ENCODE results near the gene HPGD. TPM values are rescaled to one million over a fixed set of nuclear protein-coding genes. Genes with fewer than 3 reads are reported as not detected.

Gene HPGD
- total and polyA plus RNA-seq, 2 of the 4 experiments (the other 2 are of a cell fraction): not detected

DNA sequence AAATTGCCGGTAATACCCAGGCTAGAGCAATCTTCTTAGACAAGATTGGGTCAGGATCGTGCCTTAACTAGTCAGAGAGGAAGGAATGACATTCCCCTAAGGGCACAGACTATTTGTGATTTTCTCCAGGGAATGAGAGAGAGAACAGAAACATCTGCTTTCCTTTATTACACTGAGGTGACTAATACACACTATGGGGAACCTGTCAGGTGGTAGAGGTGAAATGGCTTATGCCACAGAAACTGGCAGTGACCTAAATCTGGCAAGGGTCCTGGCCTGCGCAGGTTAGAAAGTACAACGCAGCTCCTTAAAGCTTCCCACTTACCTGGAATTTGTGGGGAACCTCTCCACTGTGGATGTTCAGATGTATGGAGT, 16.6 kb upstream of the HPGD start:
- H3K23ac ChIP-seq (ENCODE audit: low read depth, low read length): no peak overlapping the region

More for the DNA sequence above, 16.6 kb upstream of the HPGD start:
- intact Hi-C loops (cut with micrococcal nuclease): no loop called here
- no peak overlapping the region for H3K14ac ChIP-seq (replicated peaks; ENCODE audit: low read depth, low read length)
- H4K91ac ChIP-seq (ENCODE audit: insufficient read depth, low read depth, low read length): no peak overlapping the region
- peaks cover 3% of the 10 kb centered on the region; the same call in 1 of the 2 replicates for H3K9me3 ChIP-seq (ENCODE audit: control insufficient read depth, insufficient read depth, low read length)
- ChIA-PET POLR2A (ENCODE audit: unreplicated experiment) (no interaction called here), CTCF (no interaction called here)
- no peaks in the 10 kb centered on the region for H3K79me1 ChIP-seq (ENCODE audit: low read depth in 1 of 2, low read length in 2 of 2)
- no TSS peak for BruUV-seq (replicated peaks)
- H2BK120ac ChIP-seq (ENCODE audit: low read depth, low read length): no peak overlapping the region
- in situ Hi-C loops (cut with MboI; ENCODE audit: low sequenced_read_pairs): no loop called here
- dilution Hi-C loops (cut with HindIII; ENCODE audit: low sequenced_read_pairs, unreplicated experiment): no loop called here
- H2BK20ac ChIP-seq (ENCODE audit: low read depth, low read length): no peak overlapping the region
- H2BK5ac ChIP-seq (ENCODE audit: low read depth, low read length, poor library complexity, severe bottlenecking): no peak overlapping the region
- H4K8ac ChIP-seq (ENCODE audit: low read depth in 2 of 2, low read length in 2 of 2): no peak overlapping the region
- no peak overlapping the region for H3K18ac ChIP-seq (ENCODE audit: low read depth, low read length)
- H3K36me3 ChIP-seq (ENCODE audit: control insufficient read depth, insufficient read depth, low read length): no peaks in the 10 kb centered on the region
- H3K27me3 ChIP-seq (ENCODE audit: control insufficient read depth, insufficient read depth, low read length): no peaks in the 10 kb centered on the region
- no peak overlapping the region for H2AK5ac ChIP-seq (ENCODE audit: low read depth, low read length)
- H3K9me1 ChIP-seq (ENCODE audit: insufficient read depth, low read length): no peaks in the 10 kb centered on the region
- no peak overlapping the region for H2AK9ac ChIP-seq (replicated peaks; ENCODE audit: low read depth, low read length, poor library complexity)
- H4K20me1 ChIP-seq (ENCODE audit: insufficient read depth, low read length): no peaks in the 10 kb centered on the region
- H2AFZ ChIP-seq (replicated peaks; ENCODE audit: low read length, poor library complexity): no peak overlapping the region
- no peak for TF ChIP-seq RFX5 (IDR thresholded peaks at IDR 0.05; ENCODE audit: low read depth, low read length)
- no peak for TF ChIP-seq MXI1 (IDR thresholded peaks at IDR 0.05; ENCODE audit: borderline replicate concordance, low read depth, low read length)
- TF ChIP-seq, protein P1, sequence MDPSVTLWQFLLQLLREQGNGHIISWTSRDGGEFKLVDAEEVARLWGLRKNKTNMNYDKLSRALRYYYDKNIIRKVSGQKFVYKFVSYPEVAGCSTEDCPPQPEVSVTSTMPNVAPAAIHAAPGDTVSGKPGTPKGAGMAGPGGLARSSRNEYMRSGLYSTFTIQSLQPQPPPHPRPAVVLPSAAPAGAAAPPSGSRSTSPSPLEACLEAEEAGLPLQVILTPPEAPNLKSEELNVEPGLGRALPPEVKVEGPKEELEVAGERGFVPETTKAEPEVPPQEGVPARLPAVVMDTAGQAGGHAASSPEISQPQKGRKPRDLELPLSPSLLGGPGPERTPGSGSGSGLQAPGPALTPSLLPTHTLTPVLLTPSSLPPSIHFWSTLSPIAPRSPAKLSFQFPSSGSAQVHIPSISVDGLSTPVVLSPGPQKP (IDR thresholded peaks at IDR 0.05; ENCODE audit: borderline replicate concordance, low read depth, low read length): no peak
- no peak overlapping the region for H3K56ac ChIP-seq (ENCODE audit: extremely low read depth, insufficient read depth, low read length)
- DNase-seq (no peak), ATAC-seq (ENCODE audit: low read depth) (no peak)
- H3K4ac ChIP-seq (ENCODE audit: low read depth, low read length): no peak overlapping the region
- H3K4me1 ChIP-seq (ENCODE audit: control insufficient read depth, insufficient read depth, low read length): no peaks in the 10 kb centered on the region
- H3K4me3 ChIP-seq (ENCODE audit: insufficient read depth, low read depth, low read length): no peak overlapping the region
- no peak overlapping the region for H3K9ac ChIP-seq (ENCODE audit: low read depth, low read length)
- H3K4me2 ChIP-seq (ENCODE audit: low read depth, low read length): no peak overlapping the region
- no CpG with 5 or more reads among the region's 4 CpGs for WGBS, 2 experiments (ENCODE audit: extremely low coverage in 2 of 2, insufficient read length in 1 of 2)
- no peak overlapping the region for H2BK15ac ChIP-seq (ENCODE audit: low read depth, low read length)
- no peak overlapping the region for H3K27ac ChIP-seq (ENCODE audit: insufficient read depth, low read length)
- no peak overlapping the region for H4K5ac ChIP-seq (ENCODE audit: low read depth, low read length)
